Measurements from ENCODE around the gene ACADSB.

Gene ACADSB

GRCh38 chr10:123042708-123043408, 34.1 kb downstream of the ACADSB start:
- DNase-seq (ENCODE audit: low spot score) = no peak

GRCh38 chr10:123043409-123043925, 34.7 kb downstream of the ACADSB start:
- peak; percentile 37 for DNase-seq (ENCODE audit: low spot score)

- DNase-seq (ENCODE audit: low spot score) = no peak
These were observed 35.6 kb downstream of the ACADSB start for GRCh38 chr10:123044391-123044790.

GRCh38 chr10:123045961-123046731, 37.3 kb downstream of the ACADSB start:
- DNase-seq (ENCODE audit: low spot score) = no peak

GRCh38 chr10:123057968-123058367, 49.2 kb downstream of the ACADSB start:
- DNase-seq (ENCODE audit: low spot score) = no peak

GRCh38 chr10:123061865-123062264, 53.1 kb downstream of the ACADSB start:
- DNase-seq (ENCODE audit: low spot score) = no peak

GRCh38 chr10:123062726-123063125, 53.9 kb downstream of the ACADSB start:
- no peak for DNase-seq (ENCODE audit: low spot score)

- DNase-seq (ENCODE audit: low spot score) = no peak
These were observed 59.5 kb downstream of the ACADSB start for GRCh38 chr10:123068087-123068853.

- no peak for DNase-seq (ENCODE audit: low spot score)
These were observed 60.6 kb downstream of the ACADSB start for GRCh38 chr10:123069246-123069986.

GRCh38 chr10:123073187-123073586, 64.4 kb downstream of the ACADSB start:
- no peak for DNase-seq (ENCODE audit: low spot score)

GRCh38 chr10:123074215-123074614, 65.4 kb downstream of the ACADSB start:
- DNase-seq (ENCODE audit: low spot score) = no peak

- no peak for DNase-seq (ENCODE audit: low spot score)
These were observed 73.1 kb downstream of the ACADSB start for GRCh38 chr10:123081896-123082295.

GRCh38 chr10:123083811-123084210, 75.0 kb downstream of the ACADSB start:
- no peak for DNase-seq (ENCODE audit: low spot score)

- no peak for DNase-seq (ENCODE audit: low spot score)
These were observed 77.5 kb downstream of the ACADSB start for GRCh38 chr10:123086281-123086680.

- no peak for DNase-seq (ENCODE audit: low spot score)
These were observed 78.5 kb downstream of the ACADSB start for GRCh38 chr10:123087348-123087747.

GRCh38 chr10:123087786-123088185, 79.0 kb downstream of the ACADSB start:
- no peak for DNase-seq (ENCODE audit: low spot score)

GRCh38 chr10:123092635-123093414, 84.0 kb downstream of the ACADSB start:
- no peak for DNase-seq (ENCODE audit: low spot score)

GRCh38 chr10:123093489-123093888, 84.7 kb downstream of the ACADSB start:
- DNase-seq (ENCODE audit: low spot score) = no peak

GRCh38 chr10:123096452-123096851, 87.6 kb downstream of the ACADSB start:
- DNase-seq (ENCODE audit: low spot score) = no peak

- no peak for DNase-seq (ENCODE audit: low spot score)
These were observed 88.2 kb downstream of the ACADSB start for GRCh38 chr10:123097039-123097438.

Data from CD4-positive, alpha-beta T cell treated with Interleukin-6 at 100 ng/mL for 8 hours (primary cell).